GM13976 (cell line): ENCODE measurements around the gene HSP90AA1.
"Not testable (repeated sequence)": the region's sequence is repeated elsewhere in the genome, so short reads cannot be mapped to it uniquely, and the experiment has no call there.

Experiments used
- DNase-seq: peaks from one replicate; pipeline ENCODE4 v3.0.0; 2012; ENCODE audit warnings: low spot score
- in situ Hi-C: fragments of 300-500 bp; cut with MboI; formaldehyde crosslinking; loops from one replicate; pipeline ENCODE4 v1.12.0; 2022; ENCODE audit warnings: low sequenced_read_pairs, mixed read lengths, inconsistent platforms; ENCODE audit not compliant: unreplicated experiment
- TF ChIP-seq, protein P1 (sequence below): IDR thresholded peaks from 2 replicates; pipeline ENCODE4 v1.5.1; 2012; ENCODE audit warnings: borderline replicate concordance, mild to moderate bottlenecking; ENCODE audit not compliant: insufficient read depth; ENCODE audit errors: extremely low read depth, missing control alignments, control extremely low read depth

Gene HSP90AA1

GRCh38 chr14:102121567-102121966, 34.7 kb upstream of the HSP90AA1 start:
- in situ Hi-C loops = no loop called here
- TF ChIP-seq, protein P1, sequence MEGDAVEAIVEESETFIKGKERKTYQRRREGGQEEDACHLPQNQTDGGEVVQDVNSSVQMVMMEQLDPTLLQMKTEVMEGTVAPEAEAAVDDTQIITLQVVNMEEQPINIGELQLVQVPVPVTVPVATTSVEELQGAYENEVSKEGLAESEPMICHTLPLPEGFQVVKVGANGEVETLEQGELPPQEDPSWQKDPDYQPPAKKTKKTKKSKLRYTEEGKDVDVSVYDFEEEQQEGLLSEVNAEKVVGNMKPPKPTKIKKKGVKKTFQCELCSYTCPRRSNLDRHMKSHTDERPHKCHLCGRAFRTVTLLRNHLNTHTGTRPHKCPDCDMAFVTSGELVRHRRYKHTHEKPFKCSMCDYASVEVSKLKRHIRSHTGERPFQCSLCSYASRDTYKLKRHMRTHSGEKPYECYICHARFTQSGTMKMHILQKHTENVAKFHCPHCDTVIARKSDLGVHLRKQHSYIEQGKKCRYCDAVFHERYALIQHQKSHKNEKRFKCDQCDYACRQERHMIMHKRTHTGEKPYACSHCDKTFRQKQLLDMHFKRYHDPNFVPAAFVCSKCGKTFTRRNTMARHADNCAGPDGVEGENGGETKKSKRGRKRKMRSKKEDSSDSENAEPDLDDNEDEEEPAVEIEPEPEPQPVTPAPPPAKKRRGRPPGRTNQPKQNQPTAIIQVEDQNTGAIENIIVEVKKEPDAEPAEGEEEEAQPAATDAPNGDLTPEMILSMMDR = no peak
- no peak for DNase-seq

GRCh38 chr14:102120888-102121287, 34.0 kb upstream of the HSP90AA1 start:
- no peak for DNase-seq
- TF ChIP-seq, protein P1 = no peak
- in situ Hi-C loops = no loop called here

GRCh38 chr14:102117852-102118251, 31.0 kb upstream of the HSP90AA1 start:
- TF ChIP-seq, protein P1 = no peak
- in situ Hi-C loops = no loop called here
- DNase-seq = no peak

DNA sequence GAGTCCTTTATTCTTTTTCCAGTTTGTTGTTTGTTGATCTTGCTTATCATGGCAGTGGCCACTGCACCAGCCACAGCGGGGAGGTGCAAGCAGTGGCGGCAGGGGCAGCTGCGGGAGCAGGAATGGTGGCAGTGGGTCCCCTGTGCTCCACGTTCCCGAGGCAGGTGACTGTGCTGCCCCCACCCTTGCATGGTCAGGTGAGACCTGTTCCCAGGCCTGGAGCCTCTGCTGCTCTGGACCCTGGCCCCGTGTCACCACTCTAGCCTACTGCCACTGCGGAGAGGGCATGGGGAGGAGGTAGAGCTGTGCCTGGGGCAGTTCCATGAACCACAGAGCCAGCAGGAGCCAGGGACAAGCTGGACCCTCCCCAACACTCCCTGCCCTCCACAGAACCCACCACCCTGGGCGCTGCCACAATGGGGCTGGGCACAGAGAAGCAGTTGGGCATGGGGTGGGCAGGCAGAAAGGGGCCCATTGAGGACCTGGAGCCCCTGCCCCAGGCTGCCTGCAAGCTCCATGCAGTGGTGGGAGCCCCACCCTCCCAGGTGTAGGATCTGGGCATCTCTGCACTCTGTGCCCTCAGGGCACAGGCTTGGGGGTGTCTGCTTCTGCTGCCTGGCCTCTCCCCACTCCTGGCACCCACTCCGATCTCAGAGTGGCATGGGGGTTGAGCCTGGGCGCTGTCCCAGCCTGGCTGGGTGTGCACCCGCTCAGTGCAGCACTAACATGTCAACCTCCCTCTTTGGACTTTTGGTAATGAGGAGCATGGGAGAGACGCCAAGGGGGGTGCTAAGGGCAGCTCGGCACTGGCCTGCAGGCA, 29.7 kb upstream of the HSP90AA1 start:
- TF ChIP-seq, protein P1 = no peak
- no peak for DNase-seq
- in situ Hi-C loops = no loop called here

- in situ Hi-C loops = no loop called here
- DNase-seq = no peak
- TF ChIP-seq, protein P1 = no peak
These were observed 24.3 kb upstream of the HSP90AA1 start for GRCh38 chr14:102111101-102111500.

DNA sequence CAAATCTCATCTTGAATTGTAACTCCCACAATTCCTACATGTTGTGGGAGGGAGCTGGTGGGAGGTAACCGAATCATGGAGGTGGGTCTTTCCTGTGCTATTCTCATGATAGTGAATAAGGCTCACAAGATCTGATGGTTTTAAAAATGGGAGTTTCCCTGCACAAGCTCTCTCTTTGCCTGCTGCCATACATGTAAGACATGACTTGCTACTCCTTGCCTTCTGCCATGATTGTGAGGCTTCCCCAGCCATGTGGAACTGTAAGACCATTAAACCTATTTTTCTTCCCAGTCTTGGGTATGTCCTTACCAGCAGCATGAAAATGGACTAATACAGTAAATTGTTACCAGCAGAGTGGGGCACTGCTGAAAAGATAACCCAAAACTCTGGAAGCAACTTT, 22.5 kb upstream of the HSP90AA1 start:
- DNase-seq, in situ Hi-C loops: not testable (repeated sequence)

DNA sequence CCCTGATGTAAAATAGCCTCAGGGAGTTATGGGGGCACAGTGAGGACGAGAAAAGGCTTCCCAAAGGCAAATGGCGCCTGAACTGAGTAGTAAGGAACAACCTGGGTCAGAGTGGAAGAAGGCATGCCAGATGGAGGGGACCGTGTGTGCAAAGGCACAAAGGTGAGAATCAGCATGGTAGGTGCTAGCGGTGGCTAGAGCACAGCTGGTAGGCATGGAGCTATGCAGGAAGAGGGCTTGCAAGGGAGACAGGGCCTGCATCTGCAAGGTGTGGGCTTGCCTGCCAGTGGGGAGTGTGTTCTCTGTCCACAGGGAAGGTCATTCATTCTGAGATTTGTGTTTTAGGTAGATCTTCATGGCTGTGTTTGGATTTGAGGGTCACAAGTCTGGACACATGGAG, 18.5 kb upstream of the HSP90AA1 start:
- DNase-seq = no peak
- in situ Hi-C loops = no loop called here
- TF ChIP-seq, protein P1 = no peak
